GM12878 (cell line): ENCODE results near the gene SDHC. TPM values are rescaled to one million over a fixed set of nuclear protein-coding genes. Genes with fewer than 3 reads are reported as not detected.

Experiments used
- ATAC-seq: fragments of 200-7000 bp; cut with Tn5 transposase; 3 replicates; pipeline ENCODE4 v1.9.1; 2020; ENCODE audit warnings: mild to moderate bottlenecking, moderate library complexity
- BruUV-seq: library from RNA; stranded (reverse); fragments of 400-500 nt; replicated peaks from 2 replicates; lab custom pipeline; 2021; lab: Mats Ljungman, UMichigan
- CTCF ChIA-PET: fragments of 300-600 bp; sonication (Branson Sonifier 250); formaldehyde crosslinking; extraction: SDS; loops from one replicate; lab custom pipeline; 2021; ENCODE audit warnings: inconsistent platforms; lab: Yijun Ruan, JAX
- POLR2A ChIA-PET: fragments of 350-600 bp; formaldehyde crosslinking; extraction: SDS; loops from one replicate; lab custom pipeline; 2021; ENCODE audit warnings: inconsistent platforms; lab: Charles Lee
- RAD21 ChIA-PET: fragments of 300-600 bp; sonication (Branson Sonifier 250); formaldehyde crosslinking; loops from one replicate; lab custom pipeline; 2023; ENCODE audit warnings: antibody characterized with exemption; ENCODE audit not compliant: unreplicated experiment; lab: Charles Lee
- SMC1A ChIA-PET: fragments of 300-600 bp; sonication (Branson Sonifier 250); formaldehyde crosslinking; loops from one replicate; lab custom pipeline; 2023; ENCODE audit not compliant: unreplicated experiment, uncharacterized antibody; lab: Charles Lee
- DNase-seq: peaks from one replicate; pipeline ENCODE4 v3.0.0-alpha.2; 2011; ENCODE audit warnings: low read depth, low spot score
- FAIRE-seq: peaks from 3 replicates; lab custom pipeline; 2011; peaks lifted over from hg19 to GRCh38; lab: Jason Lieb, UNC
- H2AFZ ChIP-seq: 2 replicates; pipeline ENCODE4 v1.6.0; 2011; ENCODE audit warnings: low read depth, low read length, control low read depth; ENCODE audit not compliant: control insufficient read depth
- H3K27ac ChIP-seq: 2 replicates; pipeline ENCODE4 v1.5.1; 2011; ENCODE audit warnings: control low read depth; ENCODE audit not compliant: control insufficient read depth, insufficient read depth
- H3K27me3 ChIP-seq, 2 experiments: replicated peaks in 1 of 2; 2 replicates each; pipeline versions ENCODE4 v1.6.0 to v1.6.1; 2011; ENCODE audit warnings: low read length in 1 of 2; ENCODE audit not compliant: control insufficient read depth in 2 of 2, insufficient read depth in 2 of 2
- H3K36me3 ChIP-seq, 2 experiments: 2 replicates each; pipeline ENCODE4 v1.5.1; 2011; ENCODE audit warnings: low read length in 1 of 2; ENCODE audit not compliant: control insufficient read depth in 2 of 2, insufficient read depth in 2 of 2
- H3K4me1 ChIP-seq: 2 replicates; pipeline ENCODE4 v1.6.1; 2011; ENCODE audit warnings: mild to moderate bottlenecking, low read length, moderate library complexity, mixed read lengths; ENCODE audit not compliant: control insufficient read depth, insufficient read depth
- H3K4me2 ChIP-seq: 2 replicates; pipeline ENCODE4 v1.6.0; 2011; ENCODE audit warnings: control low read depth; ENCODE audit not compliant: control insufficient read depth, insufficient read depth
- H3K4me3 ChIP-seq: fragments of 200-600 bp; sonication (generic); 2 replicates; pipeline ENCODE4 v1.5.1; 2016
- H3K79me2 ChIP-seq: 2 replicates; pipeline ENCODE4 v1.6.0; 2011; ENCODE audit warnings: low read length; ENCODE audit not compliant: control insufficient read depth, insufficient read depth
- H3K9ac ChIP-seq: 2 replicates; pipeline ENCODE4 v1.8.0; 2011; ENCODE audit warnings: low read length, control low read depth, mixed read lengths; ENCODE audit not compliant: control insufficient read depth, insufficient read depth
- H3K9me3 ChIP-seq: replicated peaks from 3 replicates; pipeline ENCODE4 v1.5.1; 2011; ENCODE audit warnings: mild to moderate bottlenecking, low read length; ENCODE audit not compliant: control insufficient read depth, insufficient read depth
- H4K20me1 ChIP-seq: 2 replicates; pipeline ENCODE4 v1.6.0; 2011; ENCODE audit not compliant: control insufficient read depth, insufficient read depth
- CTCF ChIP-seq, 3 experiments: IDR thresholded peaks in 2 of 3; conservative IDR thresholded peaks in 1 of 3; 2 replicates each; pipeline ENCODE4 v1.5.1; 2011; ENCODE audit warnings: low read depth in 3 of 3, low read length in 3 of 3, mild to moderate bottlenecking in 3 of 3, control low read depth in 2 of 3, moderate library complexity in 2 of 3, inconsistent platforms in 1 of 3, mixed read lengths in 1 of 3; ENCODE audit not compliant: control insufficient read depth in 2 of 3, insufficient read depth in 1 of 3; ENCODE audit errors: extremely low read depth in 1 of 3
- ETV6 ChIP-seq, 2 experiments: fragments of 450-650 bp in 1 of 2; IDR thresholded peaks in 1 of 2; conservative IDR thresholded peaks in 1 of 2; 2 replicates each; pipeline ENCODE4 v1.6.1; 2014; ENCODE audit warnings: antibody characterized with exemption in 1 of 2, borderline replicate concordance in 1 of 2, low read depth in 1 of 2, mild to moderate bottlenecking in 1 of 2, moderate library complexity in 1 of 2
- GATAD2B ChIP-seq: fragments of 450-650 bp; conservative IDR thresholded peaks from 2 replicates; pipeline ENCODE4 v1.6.1; 2017; ENCODE audit warnings: low read depth, mild to moderate bottlenecking, moderate library complexity
- IRF5 ChIP-seq: fragments of 450-650 bp; IDR thresholded peaks from 2 replicates; pipeline ENCODE4 v1.6.1; 2017; ENCODE audit warnings: borderline replicate concordance
- MEF2A ChIP-seq: IDR thresholded peaks from 2 replicates; pipeline ENCODE4 v1.6.1; 2011; ENCODE audit warnings: low read depth, mild to moderate bottlenecking, low read length, moderate library complexity; ENCODE audit not compliant: insufficient read depth
- NFYA ChIP-seq: IDR thresholded peaks from 2 replicates; pipeline ENCODE4 v1.6.1; 2011; ENCODE audit warnings: low read depth, mild to moderate bottlenecking, low read length, improper control_type of control experiment, borderline replicate concordance
- PRDM15 ChIP-seq: fragments of 450-650 bp; formaldehyde crosslinking; IDR thresholded peaks from 2 replicates; pipeline ENCODE4 v1.4.0; 2020; ENCODE audit warnings: mild to moderate bottlenecking, moderate library complexity
- RB1 ChIP-seq: fragments of 450-650 bp; formaldehyde crosslinking; IDR thresholded peaks from 2 replicates; pipeline ENCODE4 v1.6.1; 2017; ENCODE audit warnings: mild to moderate bottlenecking, borderline replicate concordance
- RELA ChIP-seq: fragments of 450-650 bp; IDR thresholded peaks from 2 replicates; pipeline ENCODE4 v1.8.0; 2014; ENCODE audit warnings: borderline replicate concordance; ENCODE audit not compliant: partially characterized antibody
- SMAD5 ChIP-seq: IDR thresholded peaks from 2 replicates; pipeline ENCODE4 v1.6.1; 2016; ENCODE audit warnings: antibody characterized with exemption, low read depth
- ZNF207 ChIP-seq: fragments of 450-650 bp; IDR thresholded peaks from 2 replicates; pipeline ENCODE4 v1.6.1; 2014; ENCODE audit warnings: antibody characterized with exemption, mild to moderate bottlenecking, borderline replicate concordance
- in situ Hi-C: fragments of 300-500 bp; cut with MboI; formaldehyde crosslinking; loops from 9 replicates; pipeline ENCODE4 v1.14.3; 2018; ENCODE audit warnings: mixed read lengths
- intact Hi-C: fragments of 100-400 bp; cut with micrococcal nuclease; formaldehyde crosslinking; loops from one replicate; pipeline ENCODE4 v1.14.2; 2022; ENCODE audit not compliant: unreplicated experiment
- polyA plus RNA-seq, 11 experiments: library from polyadenylated mRNA; depleted of rRNA in 4 of 11; unstranded in 6 of 11; stranded (reverse) in 5 of 11; fragments of >200 nt; fragmentation: Nextera tagmentation in 4 of 11; fragmentation: Illumina TruSeq in 1 of 11; extraction: Ambion mirVana in 4 of 11; extraction: Trizol in 1 of 11; gene quantifications; 1 replicate in 1 of 11; 2 replicates in 10 of 11; pipeline versions ENCODE4 v1.2.1 to v1.2.3, GENCODE V29; 2011 to 2016; ENCODE audit warnings: inconsistent platforms in 2 of 11, missing spikeins in 2 of 11, low read depth in 1 of 11
- total RNA-seq, 4 experiments: library from RNA; depleted of rRNA in 3 of 4; stranded (reverse); fragments of >200 nt in 3 of 4; fragmentation: Illumina TruSeq in 1 of 4; extraction: Trizol in 1 of 4; gene quantifications; 2 replicates each; pipeline versions ENCODE4 v1.2.1 to v1.2.3, GENCODE V29; 2013 to 2021
- TF ChIP-seq, protein P1 (sequence below): fragments of 450-650 bp; IDR thresholded peaks from 2 replicates; pipeline ENCODE4 v1.6.1; 2016; ENCODE audit warnings: mild to moderate bottlenecking, moderate library complexity, borderline replicate concordance

Gene SDHC
- total and polyA plus RNA-seq, 10 of the 15 experiments (the other 5 are each of a cell fraction or from before 2014, with no cell fraction given) = 18.4 to 340 (median 178) TPM

DNA sequence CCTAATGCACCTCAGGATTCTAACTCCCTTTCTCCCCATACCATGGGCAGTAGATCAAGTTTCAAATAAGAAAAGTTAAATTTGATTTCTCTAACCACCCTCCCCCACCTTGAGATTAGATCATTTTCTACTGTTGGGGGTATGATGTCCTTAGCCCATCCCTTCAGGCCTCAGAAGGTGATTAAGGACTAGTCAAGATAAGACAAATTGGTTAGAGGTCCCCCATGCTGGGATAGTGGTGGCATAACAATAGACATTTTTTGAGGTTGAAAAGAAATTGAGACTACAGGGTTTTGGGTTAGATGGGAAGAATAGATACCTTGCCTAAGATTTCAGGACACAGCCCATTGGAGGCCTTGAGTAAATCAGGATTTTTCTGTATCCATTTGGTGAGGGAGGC lies 51.0 kb downstream of the SDHC start:
- FAIRE-seq (no peak), DNase-seq (no peak), ATAC-seq (no peak)
- Histone ChIP-seq H3K4me1 (no peaks in the 10 kb centered on the region; the same call in 1 of the 2 replicates), H3K27me3 (no peaks in the 10 kb centered on the region), H2AFZ (no peak overlapping the region), H3K9ac (no peak overlapping the region), H3K4me3 (no peak overlapping the region), H3K27ac (no peak overlapping the region), H4K20me1 (no peaks in the 10 kb centered on the region), H3K4me2 (no peak overlapping the region), H3K36me3 (peaks cover 0 to 8% of the 10 kb centered on the region in 2 experiments; a peak in 1 of 4 replicates), H3K79me2 (no peaks in the 10 kb centered on the region), H3K9me3 (no peaks in the 10 kb centered on the region)
- TF ChIP-seq SMAD5 = no peak
- TF ChIP-seq CTCF (IDR thresholded peaks at IDR 0.05 in 2 of 3, conservative IDR thresholded peaks at IDR 0.05 in 1 of 3; ENCODE audit: control insufficient read depth in 2 of 3, extremely low read depth in 1 of 3, insufficient read depth in 1 of 3, low read depth in 3 of 3, low read length in 3 of 3) = no peak
- no peak for TF ChIP-seq MEF2A
- no peak for TF ChIP-seq PRDM15 (CRISPR knock-in tag)
- no peak for TF ChIP-seq NFYA
- TF ChIP-seq RB1 = no peak
- TF ChIP-seq IRF5 = no peak
- TF ChIP-seq GATAD2B = no peak
- no peak for TF ChIP-seq ZNF207
- TF ChIP-seq ETV6 (conservative IDR thresholded peaks at IDR 0.05 in 1 of 2, IDR thresholded peaks at IDR 0.05 in 1 of 2; ENCODE audit: borderline replicate concordance in 1 of 2, low read depth in 1 of 2) = no peak
- TF ChIP-seq, protein P1, sequence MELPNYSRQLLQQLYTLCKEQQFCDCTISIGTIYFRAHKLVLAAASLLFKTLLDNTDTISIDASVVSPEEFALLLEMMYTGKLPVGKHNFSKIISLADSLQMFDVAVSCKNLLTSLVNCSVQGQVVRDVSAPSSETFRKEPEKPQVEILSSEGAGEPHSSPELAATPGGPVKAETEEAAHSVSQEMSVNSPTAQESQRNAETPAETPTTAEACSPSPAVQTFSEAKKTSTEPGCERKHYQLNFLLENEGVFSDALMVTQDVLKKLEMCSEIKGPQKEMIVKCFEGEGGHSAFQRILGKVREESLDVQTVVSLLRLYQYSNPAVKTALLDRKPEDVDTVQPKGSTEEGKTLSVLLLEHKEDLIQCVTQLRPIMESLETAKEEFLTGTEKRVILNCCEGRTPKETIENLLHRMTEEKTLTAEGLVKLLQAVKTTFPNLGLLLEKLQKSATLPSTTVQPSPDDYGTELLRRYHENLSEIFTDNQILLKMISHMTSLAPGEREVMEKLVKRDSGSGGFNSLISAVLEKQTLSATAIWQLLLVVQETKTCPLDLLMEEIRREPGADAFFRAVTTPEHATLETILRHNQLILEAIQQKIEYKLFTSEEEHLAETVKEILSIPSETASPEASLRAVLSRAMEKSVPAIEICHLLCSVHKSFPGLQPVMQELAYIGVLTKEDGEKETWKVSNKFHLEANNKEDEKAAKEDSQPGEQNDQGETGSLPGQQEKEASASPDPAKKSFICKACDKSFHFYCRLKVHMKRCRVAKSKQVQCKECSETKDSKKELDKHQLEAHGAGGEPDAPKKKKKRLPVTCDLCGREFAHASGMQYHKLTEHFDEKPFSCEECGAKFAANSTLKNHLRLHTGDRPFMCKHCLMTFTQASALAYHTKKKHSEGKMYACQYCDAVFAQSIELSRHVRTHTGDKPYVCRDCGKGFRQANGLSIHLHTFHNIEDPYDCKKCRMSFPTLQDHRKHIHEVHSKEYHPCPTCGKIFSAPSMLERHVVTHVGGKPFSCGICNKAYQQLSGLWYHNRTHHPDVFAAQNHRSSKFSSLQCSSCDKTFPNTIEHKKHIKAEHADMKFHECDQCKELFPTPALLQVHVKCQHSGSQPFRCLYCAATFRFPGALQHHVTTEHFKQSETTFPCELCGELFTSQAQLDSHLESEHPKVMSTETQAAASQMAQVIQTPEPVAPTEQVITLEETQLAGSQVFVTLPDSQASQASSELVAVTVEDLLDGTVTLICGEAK = no peak
- no peak for TF ChIP-seq RELA
- ChIA-PET CTCF (no interaction called here), RAD21 (no interaction called here), POLR2A (no interaction called here), SMC1A (no interaction called here)
- intact Hi-C loops = no loop called here
- BruUV-seq = no TSS peak
- in situ Hi-C loops = no loop called here
